RWPE2 (cell line): ENCODE measurements around the gene MYL6B.
A peak's percentile ranks its signal among the peaks of the same experiment; 100 is the strongest.
"Not testable (repeated sequence)": the region's sequence is repeated elsewhere in the genome, so short reads cannot be mapped to it uniquely, and the experiment has no call there.

Experiments used
- ATAC-seq: fragments of 200-7000 bp; cut with Tn5 transposase; 3 replicates; pipeline ENCODE4 v1.9.1; 2021; ENCODE audit warnings: low read depth
- DNase-seq: peaks from one replicate; pipeline ENCODE4 v3.0.0-alpha.2; 2020; ENCODE audit warnings: low spot score
- H3K27ac ChIP-seq: fragments of 450-650 bp; 2 replicates; pipeline ENCODE4 v1.5.1; 2017; ENCODE audit warnings: mild to moderate bottlenecking; ENCODE audit not compliant: poor library complexity, severe bottlenecking
- H3K27me3 ChIP-seq: fragments of 250-450 bp; sonication (Bioruptor Pico); 2 replicates; pipeline ENCODE4 v1.5.1; 2021; ENCODE audit warnings: mild to moderate bottlenecking, moderate library complexity; ENCODE audit not compliant: insufficient read depth, poor library complexity, severe bottlenecking
- H3K36me3 ChIP-seq: fragments of 250-450 bp; sonication (Bioruptor Pico); 2 replicates; pipeline ENCODE4 v1.5.1; 2020; ENCODE audit warnings: low read depth, mild to moderate bottlenecking, moderate library complexity
- H3K4me1 ChIP-seq: fragments of 250-450 bp; sonication (Bioruptor Pico); 2 replicates; pipeline ENCODE4 v1.5.1; 2021; ENCODE audit warnings: mild to moderate bottlenecking, moderate library complexity; ENCODE audit not compliant: insufficient read depth, poor library complexity, severe bottlenecking
- H3K4me3 ChIP-seq: fragments of 250-450 bp; sonication (Bioruptor Pico); 2 replicates; pipeline ENCODE4 v1.5.1; 2021; ENCODE audit warnings: mild to moderate bottlenecking, moderate library complexity; ENCODE audit not compliant: severe bottlenecking
- H3K9me3 ChIP-seq: fragments of 250-450 bp; sonication (Bioruptor Pico); 2 replicates; pipeline ENCODE4 v1.5.1; 2021; ENCODE audit warnings: mild to moderate bottlenecking, moderate library complexity; ENCODE audit not compliant: severe bottlenecking
- TF ChIP-seq, protein P1 (sequence below): fragments of 450-650 bp; IDR thresholded peaks from one replicate; pipeline ENCODE4 v1.5.1; 2017; ENCODE audit warnings: mild to moderate bottlenecking, moderate library complexity; ENCODE audit not compliant: poor library complexity, severe bottlenecking

Gene MYL6B

DNA sequence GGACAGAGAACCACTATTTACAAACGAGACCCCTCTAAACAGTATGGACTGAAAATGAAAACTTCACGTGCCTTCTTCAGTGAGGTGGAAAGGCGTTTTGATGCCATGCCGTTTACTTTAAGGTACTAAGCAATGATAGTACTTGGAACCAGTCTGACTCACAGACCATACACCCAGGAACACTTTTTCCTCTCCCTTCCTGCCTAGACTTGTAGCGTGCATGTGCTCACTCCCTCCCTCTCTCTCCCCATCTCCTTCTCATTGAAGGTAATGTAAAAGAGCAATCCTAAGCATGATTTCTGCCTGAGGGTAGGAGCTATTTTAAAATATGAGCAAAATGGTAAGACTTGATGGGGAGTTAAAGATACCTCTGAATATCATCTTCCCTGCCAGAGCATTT is 41.8 kb upstream of the MYL6B start:
- Histone ChIP-seq H3K36me3 (peaks cover 72% of the 10 kb centered on the region), H3K27ac (peak overlapping the region; percentile 28)
- peak; percentile 75 for ATAC-seq

DNA sequence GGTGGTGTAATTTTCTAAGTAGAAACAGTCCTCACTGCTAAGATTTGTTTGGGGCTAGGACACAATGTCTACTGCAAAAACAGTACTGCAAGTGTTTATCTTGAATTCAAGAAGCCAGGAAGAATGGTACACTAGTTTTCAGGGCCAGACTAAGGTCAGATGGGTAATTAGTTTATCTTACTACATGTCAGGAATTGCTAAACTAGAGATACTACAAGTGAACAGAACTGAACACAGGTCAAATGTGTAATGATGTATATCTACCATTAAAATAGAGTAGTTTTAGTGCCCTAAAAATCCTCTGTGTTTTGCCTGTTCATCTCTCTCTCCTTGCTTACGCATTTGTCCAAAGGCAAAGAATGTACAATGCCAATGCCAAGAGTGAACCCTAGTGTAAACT is 38.3 kb upstream of the MYL6B start:
- no peaks in the 10 kb centered on the region for H3K27me3 ChIP-seq
- DNase-seq = no peak
- peaks cover 50% of the 10 kb centered on the region for H3K36me3 ChIP-seq
- TF ChIP-seq, protein P1, sequence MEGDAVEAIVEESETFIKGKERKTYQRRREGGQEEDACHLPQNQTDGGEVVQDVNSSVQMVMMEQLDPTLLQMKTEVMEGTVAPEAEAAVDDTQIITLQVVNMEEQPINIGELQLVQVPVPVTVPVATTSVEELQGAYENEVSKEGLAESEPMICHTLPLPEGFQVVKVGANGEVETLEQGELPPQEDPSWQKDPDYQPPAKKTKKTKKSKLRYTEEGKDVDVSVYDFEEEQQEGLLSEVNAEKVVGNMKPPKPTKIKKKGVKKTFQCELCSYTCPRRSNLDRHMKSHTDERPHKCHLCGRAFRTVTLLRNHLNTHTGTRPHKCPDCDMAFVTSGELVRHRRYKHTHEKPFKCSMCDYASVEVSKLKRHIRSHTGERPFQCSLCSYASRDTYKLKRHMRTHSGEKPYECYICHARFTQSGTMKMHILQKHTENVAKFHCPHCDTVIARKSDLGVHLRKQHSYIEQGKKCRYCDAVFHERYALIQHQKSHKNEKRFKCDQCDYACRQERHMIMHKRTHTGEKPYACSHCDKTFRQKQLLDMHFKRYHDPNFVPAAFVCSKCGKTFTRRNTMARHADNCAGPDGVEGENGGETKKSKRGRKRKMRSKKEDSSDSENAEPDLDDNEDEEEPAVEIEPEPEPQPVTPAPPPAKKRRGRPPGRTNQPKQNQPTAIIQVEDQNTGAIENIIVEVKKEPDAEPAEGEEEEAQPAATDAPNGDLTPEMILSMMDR = no peak
- peaks cover 13% of the 10 kb centered on the region for H3K4me1 ChIP-seq
- no peaks in the 10 kb centered on the region for H3K9me3 ChIP-seq
- no peak for ATAC-seq
- no peak overlapping the region for H3K4me3 ChIP-seq
- peak overlapping the region; percentile 89 for H3K27ac ChIP-seq

More for the DNA sequence above, 41.8 kb upstream of the MYL6B start:
- no peak overlapping the region for H3K4me3 ChIP-seq
- H3K27me3 ChIP-seq = no peaks in the 10 kb centered on the region
- no peaks in the 10 kb centered on the region for H3K9me3 ChIP-seq
- TF ChIP-seq, protein P1 = no peak
- no peak for DNase-seq
- peaks cover 16% of the 10 kb centered on the region for H3K4me1 ChIP-seq

DNA sequence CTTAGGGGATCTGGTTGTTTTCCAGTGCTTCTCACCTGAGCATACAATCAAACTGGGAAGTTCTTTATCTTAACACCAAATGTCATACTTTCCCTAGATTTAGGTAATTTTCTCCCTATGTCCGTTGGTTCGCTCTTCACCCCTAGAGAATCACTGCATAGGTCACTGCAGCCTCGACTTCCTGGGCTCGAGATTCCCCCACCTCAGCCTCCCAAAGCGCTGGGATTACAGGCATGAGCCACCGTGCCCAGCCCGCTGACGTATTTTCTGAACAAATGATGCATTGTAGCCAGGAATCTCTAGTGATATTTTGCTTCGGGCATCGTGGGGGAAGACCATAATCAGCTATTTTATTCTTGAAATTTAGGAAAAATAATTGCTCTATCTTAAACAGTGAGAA is 37.1 kb upstream of the MYL6B start:
- DNase-seq (no peak), ATAC-seq (no peak)
- Histone ChIP-seq H3K4me1 (peaks cover 24% of the 10 kb centered on the region), H3K9me3 (no peaks in the 10 kb centered on the region), H3K4me3 (peak overlapping the region; percentile 62), H3K27me3 (no peaks in the 10 kb centered on the region), H3K27ac (peak overlapping the region; percentile 89), H3K36me3 (peaks cover 38% of the 10 kb centered on the region)
- TF ChIP-seq, protein P1 = no peak

DNA sequence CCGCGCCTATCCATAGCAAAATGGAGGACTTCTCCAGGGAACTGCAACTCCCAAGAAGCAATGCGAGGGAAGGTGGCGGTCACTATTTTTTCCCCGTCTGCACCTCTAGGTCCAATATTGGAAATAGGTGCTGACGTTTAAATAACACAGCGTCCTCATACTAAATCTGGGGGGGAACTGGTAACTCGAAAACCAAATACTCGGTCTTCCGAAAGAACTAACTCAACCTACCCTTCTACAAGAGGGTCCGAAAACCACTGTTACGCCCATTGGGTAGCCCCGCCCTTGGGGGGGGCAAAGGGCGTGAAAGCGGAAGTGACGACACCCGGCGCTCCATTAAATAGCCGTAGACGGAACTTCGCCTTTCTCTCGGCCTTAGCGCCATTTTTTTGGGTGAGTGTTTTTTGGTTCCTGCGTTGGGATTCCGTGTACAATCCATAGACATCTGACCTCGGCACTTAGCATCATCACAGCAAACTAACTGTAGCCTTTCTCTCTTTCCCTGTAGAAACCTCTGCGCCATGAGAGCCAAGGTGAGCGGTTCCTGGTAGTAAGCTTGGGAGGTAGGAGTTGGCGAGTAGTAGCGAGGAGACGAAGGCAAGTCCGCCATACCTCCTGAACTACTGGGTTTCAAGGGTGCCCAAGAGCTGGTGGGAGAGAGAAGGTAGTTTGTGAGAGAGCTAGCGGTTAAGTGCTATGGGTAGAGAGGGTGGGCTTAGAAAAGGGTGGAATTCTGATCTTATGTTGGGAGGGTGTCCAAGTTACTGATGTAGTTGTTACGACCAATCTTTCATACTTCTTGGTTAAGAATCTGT is 35.9 kb upstream of the MYL6B start, which contains the start of gene RPL41:
RPL41 (plus strand) TSS at position 367 of the 815 bp plus-strand sequence.
- ATAC-seq = peak; percentile 32
- H3K36me3 ChIP-seq = peaks cover 32% of the 10 kb centered on the region

DNA sequence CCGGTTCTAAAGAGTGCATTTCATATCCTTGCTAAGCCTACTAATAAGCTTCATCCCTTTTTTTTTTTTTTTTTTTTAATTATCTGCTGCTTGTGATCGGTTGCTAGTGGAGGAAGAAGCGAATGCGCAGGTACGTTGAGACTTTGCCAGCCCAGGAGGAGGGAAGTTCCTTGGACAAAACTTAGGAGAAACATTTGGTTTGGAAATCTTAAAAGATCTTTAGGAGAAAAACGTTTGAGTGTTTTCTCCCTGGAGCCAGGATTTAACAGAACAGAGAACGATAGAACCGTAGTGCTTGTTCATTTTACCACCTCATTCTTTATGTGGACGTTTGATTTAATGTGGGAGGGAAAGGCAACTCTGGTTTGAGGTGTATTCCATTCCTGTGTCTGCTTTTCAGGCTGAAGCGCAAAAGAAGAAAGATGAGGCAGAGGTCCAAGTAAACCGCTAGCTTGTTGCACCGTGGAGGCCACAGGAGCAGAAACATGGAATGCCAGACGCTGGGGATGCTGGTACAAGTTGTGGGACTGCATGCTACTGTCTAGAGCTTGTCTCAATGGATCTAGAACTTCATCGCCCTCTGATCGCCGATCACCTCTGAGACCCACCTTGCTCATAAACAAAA is 35.2 kb upstream of the MYL6B start:
- not testable (repeated sequence) for ATAC-seq, DNase-seq, H3K27me3 ChIP-seq, H3K9me3 ChIP-seq
- Histone ChIP-seq H3K27ac (peak overlapping the region; percentile 89), H3K4me3 (peak overlapping the region; percentile 62), H3K36me3 (peaks cover 24% of the 10 kb centered on the region), H3K4me1 (peaks cover 22% of the 10 kb centered on the region)

More for the DNA sequence above, 35.9 kb upstream of the MYL6B start, which contains the start of gene RPL41:
- TF ChIP-seq, protein P1 = no peak
- Histone ChIP-seq H3K4me3 (peak within 1 kb of the TSS; percentile 62), H3K27ac (peak within 1 kb of the TSS; percentile 89), H3K4me1 (peaks cover 22% of the 10 kb centered on the region), H3K9me3 (no peaks in the 10 kb centered on the region), H3K27me3 (no peaks in the 10 kb centered on the region)
- DNase-seq = no peak
